SK-N-SH (cell line): ENCODE results near the gene MCAM. TPM values are rescaled to one million over a fixed set of nuclear protein-coding genes. Genes with fewer than 3 reads are reported as not detected.

Source experiments
- CTCF ChIA-PET: fragments of 300-600, 350-600 bp; formaldehyde crosslinking; extraction: SDS; loops from one replicate; lab custom pipeline; 2021; lab: Yijun Ruan, JAX
- POLR2A ChIA-PET: fragments of 350-600 bp; sonication (Branson Sonifier 250); formaldehyde crosslinking; extraction: SDS; loops from one replicate; lab custom pipeline; 2020; ENCODE audit warnings: antibody characterized with exemption, inconsistent platforms; lab: Yijun Ruan, JAX
- DNase-seq: peaks from one replicate; pipeline ENCODE4 v3.0.0; 2012
- H2AFZ ChIP-seq: fragments of 200-600 bp; sonication (generic); 2 replicates; pipeline ENCODE4 v1.8.1; 2016; ENCODE audit warnings: antibody characterized with exemption, mild to moderate bottlenecking, low read depth
- H3F3A ChIP-seq: fragments of 200-600 bp; sonication (generic); replicated peaks from 2 replicates; pipeline ENCODE3; 2016; ENCODE audit warnings: antibody characterized with exemption, mild to moderate bottlenecking; ENCODE audit not compliant: insufficient read depth
- H3K27ac ChIP-seq, 2 experiments: fragments of 200-500 bp in 1 of 2; fragments of 200-600 bp in 1 of 2; sonication (Bioruptor generic) in 1 of 2; sonication (generic), shearing (Covaris generic) in 1 of 2; 2 replicates each; pipeline versions ENCODE4 v1.5.1 to v1.6.1; 2014 to 2016; ENCODE audit warnings: low read depth in 2 of 2, inconsistent platforms in 1 of 2, low read length in 1 of 2, mild to moderate bottlenecking in 1 of 2, mixed read lengths in 1 of 2
- H3K27me3 ChIP-seq: fragments of 200-600 bp; sonication (generic), shearing (Covaris generic); 2 replicates; pipeline ENCODE4 v1.6.1; 2016; ENCODE audit warnings: mixed run types; ENCODE audit not compliant: insufficient read depth
- H3K36me3 ChIP-seq, 2 experiments: fragments of 200-500 bp in 1 of 2; fragments of 200-600 bp in 1 of 2; sonication (Bioruptor generic) in 1 of 2; sonication (generic) in 1 of 2; replicated peaks in 1 of 2; 2 replicates each; pipeline versions ENCODE3 to v1.5.1; 2014 to 2016; ENCODE audit warnings: low read length in 1 of 2, mild to moderate bottlenecking in 1 of 2; ENCODE audit not compliant: insufficient read depth in 2 of 2, control insufficient read depth in 1 of 2
- H3K4me1 ChIP-seq, 2 experiments: fragments of 200-500 bp in 1 of 2; fragments of 200-600 bp in 1 of 2; sonication (Bioruptor generic) in 1 of 2; sonication (generic), shearing (Covaris generic) in 1 of 2; 2 replicates each; pipeline versions ENCODE4 v1.5.1 to v1.6.1; 2014 to 2016; ENCODE audit warnings: low read depth in 1 of 2, low read length in 1 of 2, mixed run types in 1 of 2; ENCODE audit not compliant: insufficient read depth in 2 of 2, control insufficient read depth in 1 of 2
- H3K4me2 ChIP-seq: fragments of 200-600 bp; sonication (generic), shearing (Covaris generic); 2 replicates; pipeline ENCODE4 v1.6.1; 2017; ENCODE audit warnings: mixed run types
- H3K4me3 ChIP-seq, 2 experiments: fragments of 200-500 bp in 1 of 2; fragments of 200-600 bp in 1 of 2; sonication (Bioruptor generic) in 1 of 2; sonication (generic), shearing (Covaris generic) in 1 of 2; 2 replicates each; pipeline versions ENCODE4 v1.5.1 to v1.8.1; 2014 to 2016; ENCODE audit warnings: low read depth in 2 of 2, inconsistent platforms in 1 of 2, low read length in 1 of 2, mild to moderate bottlenecking in 1 of 2, mixed read lengths in 1 of 2, moderate library complexity in 1 of 2
- H3K79me2 ChIP-seq: fragments of 200-600 bp; sonication (generic); 2 replicates; pipeline ENCODE4 v1.8.1; 2017; ENCODE audit warnings: mild to moderate bottlenecking; ENCODE audit not compliant: insufficient read depth
- H3K9ac ChIP-seq: fragments of 200-600 bp; sonication (generic); 2 replicates; pipeline ENCODE4 v1.6.1; 2017; ENCODE audit warnings: mixed run types
- H3K9me2 ChIP-seq: fragments of 200-600 bp; sonication (generic); 2 replicates; pipeline ENCODE4 v1.6.1; 2017; ENCODE audit warnings: mixed run types
- H3K9me3 ChIP-seq: fragments of 200-600 bp; sonication (generic); 2 replicates; pipeline ENCODE4 v1.6.1; 2017; ENCODE audit warnings: mixed run types, mild to moderate bottlenecking, moderate library complexity
- H4K20me1 ChIP-seq: fragments of 200-600 bp; sonication (generic); 2 replicates; pipeline ENCODE4 v1.6.1; 2017; ENCODE audit warnings: mild to moderate bottlenecking, mixed run types; ENCODE audit not compliant: insufficient read depth
- CHD2 ChIP-seq: fragments of 150-350 bp; IDR thresholded peaks from 2 replicates; pipeline ENCODE4 v1.6.1; 2018; ENCODE audit warnings: low read length; ENCODE audit not compliant: partially characterized antibody
- EP300 ChIP-seq, 2 experiments: IDR thresholded peaks; 2 replicates each; pipeline versions ENCODE4 v1.4.0 to v1.6.1; 2012; ENCODE audit warnings: borderline replicate concordance in 1 of 2, low read depth in 1 of 2, low read length in 1 of 2
- EZH2phosphoT487 ChIP-seq: fragments of 200-600 bp; sonication (generic); IDR thresholded peaks from 2 replicates; pipeline ENCODE4 v1.6.1; 2017; ENCODE audit warnings: low read depth, mixed run types, mild to moderate bottlenecking, antibody characterized with exemption, moderate library complexity, borderline replicate concordance
- FOSL2 ChIP-seq: IDR thresholded peaks from 2 replicates; pipeline ENCODE4 v1.4.0; 2012; ENCODE audit warnings: low read depth, mild to moderate bottlenecking, moderate library complexity, borderline replicate concordance
- JUND ChIP-seq: IDR thresholded peaks from 2 replicates; pipeline ENCODE4 v1.4.0; 2012
- MEF2A ChIP-seq: IDR thresholded peaks from 2 replicates; pipeline ENCODE4 v1.4.0; 2012; ENCODE audit warnings: low read depth, borderline replicate concordance
- NRF1 ChIP-seq: IDR thresholded peaks from 2 replicates; pipeline ENCODE4 v1.6.1; 2012; ENCODE audit warnings: low read depth, mild to moderate bottlenecking, low read length
- POLR2AphosphoS5 ChIP-seq: IDR thresholded peaks from 2 replicates; pipeline ENCODE4 v1.6.1; 2012; ENCODE audit warnings: low read depth, low read length
- RCOR1 ChIP-seq: fragments of 150-350 bp; IDR thresholded peaks from 2 replicates; pipeline ENCODE4 v1.6.1; 2017; ENCODE audit warnings: antibody characterized with exemption, low read length
- RXRA ChIP-seq: IDR thresholded peaks from 2 replicates; pipeline ENCODE4 v1.4.0; 2012; ENCODE audit warnings: low read depth, mild to moderate bottlenecking, borderline replicate concordance
- SIN3A ChIP-seq: IDR thresholded peaks from 2 replicates; pipeline ENCODE4 v1.6.1; 2012; ENCODE audit warnings: low read depth, mild to moderate bottlenecking, low read length, moderate library complexity, borderline replicate concordance
- TAF1 ChIP-seq: IDR thresholded peaks from 2 replicates; pipeline ENCODE4 v1.6.1; 2012; ENCODE audit warnings: low read depth, mild to moderate bottlenecking, low read length, moderate library complexity, borderline replicate concordance
- TEAD4 ChIP-seq: IDR thresholded peaks from 2 replicates; pipeline ENCODE4 v1.4.0; 2012; ENCODE audit warnings: mild to moderate bottlenecking, borderline replicate concordance; ENCODE audit not compliant: insufficient read depth
- WGBS: methylation state at CpG from one replicate; pipeline ENCODE4 v1.1.6; 2017; ENCODE audit warnings: low lambda C conversion rate; 5-methylcytosine and 5-hydroxymethylcytosine counted together
- polyA plus RNA-seq, 3 experiments: library from polyadenylated mRNA; depleted of rRNA; stranded (reverse); fragments of >200 nt; gene quantifications; 2 replicates each; pipeline ENCODE4 v1.2.3, GENCODE V29; 2012
- TF ChIP-seq, protein P1 (sequence below): IDR thresholded peaks from 2 replicates; pipeline ENCODE4 v1.6.1; 2012; ENCODE audit warnings: mild to moderate bottlenecking, low read depth, low read length, moderate library complexity
- TF ChIP-seq, protein P2 (sequence below): IDR thresholded peaks from 2 replicates; pipeline ENCODE4 v1.4.0; 2012; ENCODE audit warnings: low read depth
- TF ChIP-seq, protein P3 (sequence below): IDR thresholded peaks from 2 replicates; pipeline ENCODE4; 2012
- TF ChIP-seq, protein P4 (sequence below): IDR thresholded peaks from 2 replicates; pipeline ENCODE4 v1.4.0; 2012; ENCODE audit warnings: low read depth, borderline replicate concordance
- TF ChIP-seq, protein P5 (sequence below): fragments of 150-350 bp; IDR thresholded peaks from 2 replicates; pipeline ENCODE4 v1.6.1; 2017; ENCODE audit warnings: antibody characterized with exemption, low read length, low read depth, borderline replicate concordance

MCAM gene
- polyA plus RNA-seq, 1 of the 3 experiments (the other 2 are of a cell fraction): 22.8 TPM

DNA sequence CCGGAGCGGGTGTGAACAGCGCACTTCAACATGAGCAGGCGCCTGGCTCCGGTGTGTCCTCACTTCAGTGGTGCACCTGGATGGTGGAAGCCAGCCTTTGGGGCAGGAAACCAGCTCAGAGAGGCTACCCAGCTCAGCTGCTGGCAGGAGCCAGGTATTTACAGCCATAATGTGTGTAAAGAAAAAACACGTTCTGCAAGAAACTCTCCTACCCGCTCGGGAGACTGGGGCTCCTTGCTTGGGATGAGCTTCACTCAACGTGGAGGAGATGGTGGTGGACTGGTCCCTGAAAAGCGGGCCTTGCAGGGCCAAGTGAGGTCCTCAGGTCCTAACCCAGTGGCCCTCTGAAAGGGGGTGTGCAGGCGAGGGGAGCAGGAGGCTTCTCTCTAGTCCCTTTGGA is 7.5 kb downstream of the MCAM start (continued):
- TF ChIP-seq, protein P1, sequence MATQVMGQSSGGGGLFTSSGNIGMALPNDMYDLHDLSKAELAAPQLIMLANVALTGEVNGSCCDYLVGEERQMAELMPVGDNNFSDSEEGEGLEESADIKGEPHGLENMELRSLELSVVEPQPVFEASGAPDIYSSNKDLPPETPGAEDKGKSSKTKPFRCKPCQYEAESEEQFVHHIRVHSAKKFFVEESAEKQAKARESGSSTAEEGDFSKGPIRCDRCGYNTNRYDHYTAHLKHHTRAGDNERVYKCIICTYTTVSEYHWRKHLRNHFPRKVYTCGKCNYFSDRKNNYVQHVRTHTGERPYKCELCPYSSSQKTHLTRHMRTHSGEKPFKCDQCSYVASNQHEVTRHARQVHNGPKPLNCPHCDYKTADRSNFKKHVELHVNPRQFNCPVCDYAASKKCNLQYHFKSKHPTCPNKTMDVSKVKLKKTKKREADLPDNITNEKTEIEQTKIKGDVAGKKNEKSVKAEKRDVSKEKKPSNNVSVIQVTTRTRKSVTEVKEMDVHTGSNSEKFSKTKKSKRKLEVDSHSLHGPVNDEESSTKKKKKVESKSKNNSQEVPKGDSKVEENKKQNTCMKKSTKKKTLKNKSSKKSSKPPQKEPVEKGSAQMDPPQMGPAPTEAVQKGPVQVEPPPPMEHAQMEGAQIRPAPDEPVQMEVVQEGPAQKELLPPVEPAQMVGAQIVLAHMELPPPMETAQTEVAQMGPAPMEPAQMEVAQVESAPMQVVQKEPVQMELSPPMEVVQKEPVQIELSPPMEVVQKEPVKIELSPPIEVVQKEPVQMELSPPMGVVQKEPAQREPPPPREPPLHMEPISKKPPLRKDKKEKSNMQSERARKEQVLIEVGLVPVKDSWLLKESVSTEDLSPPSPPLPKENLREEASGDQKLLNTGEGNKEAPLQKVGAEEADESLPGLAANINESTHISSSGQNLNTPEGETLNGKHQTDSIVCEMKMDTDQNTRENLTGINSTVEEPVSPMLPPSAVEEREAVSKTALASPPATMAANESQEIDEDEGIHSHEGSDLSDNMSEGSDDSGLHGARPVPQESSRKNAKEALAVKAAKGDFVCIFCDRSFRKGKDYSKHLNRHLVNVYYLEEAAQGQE: no peak
- TF ChIP-seq MEF2A: no peak
- TF ChIP-seq SIN3A: no peak

DNA sequence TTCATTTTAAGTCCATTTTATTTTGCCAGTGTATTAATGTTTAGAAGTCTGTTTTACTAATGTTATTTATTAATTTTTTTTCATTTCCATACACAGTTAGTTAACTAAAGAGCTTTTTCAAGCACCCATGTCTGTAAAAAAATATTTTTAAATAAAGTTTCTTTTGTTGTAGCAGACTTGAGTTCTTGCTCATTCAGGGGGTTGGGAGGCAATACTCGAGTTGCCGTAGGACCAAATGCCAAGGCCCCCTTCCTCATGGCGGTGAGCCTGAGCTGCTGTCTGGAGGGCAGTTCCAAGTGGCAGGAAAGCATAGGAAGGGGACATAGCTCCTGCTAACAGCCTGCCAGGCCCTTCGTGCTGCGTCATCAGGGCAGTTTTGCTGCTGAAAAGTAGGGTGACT is 9.0 kb downstream of the MCAM start:
- CTCF ChIA-PET: interaction anchor here (0.6 to 2.4 kb wide), 12 partner anchors 9 to 700 kb away, joined by 3 to 11 read pairs (median 3); partner anchors contain the start of genes MCAM and USP2
- POLR2A ChIA-PET: no interaction called here
- peaks cover 12 to 41% of the 10 kb centered on the region in 2 experiments for H3K36me3 ChIP-seq
- TF ChIP-seq EZH2phosphoT487 (no peak), MEF2A (no peak), TAF1 (no peak), JUND (no peak), EP300 (IDR thresholded peaks at IDR 0.05; ENCODE audit: borderline replicate concordance in 1 of 2, low read depth in 1 of 2, low read length in 1 of 2) (no peak), NRF1 (no peak), FOSL2 (no peak), TEAD4 (no peak), POLR2AphosphoS5 (no peak), CHD2 (no peak), RCOR1 (no peak), RXRA (no peak)
- TF ChIP-seq, protein P2, sequence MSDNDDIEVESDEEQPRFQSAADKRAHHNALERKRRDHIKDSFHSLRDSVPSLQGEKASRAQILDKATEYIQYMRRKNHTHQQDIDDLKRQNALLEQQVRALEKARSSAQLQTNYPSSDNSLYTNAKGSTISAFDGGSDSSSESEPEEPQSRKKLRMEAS: no peak
- TF ChIP-seq, protein P1: no peak
- TF ChIP-seq, protein P3, sequence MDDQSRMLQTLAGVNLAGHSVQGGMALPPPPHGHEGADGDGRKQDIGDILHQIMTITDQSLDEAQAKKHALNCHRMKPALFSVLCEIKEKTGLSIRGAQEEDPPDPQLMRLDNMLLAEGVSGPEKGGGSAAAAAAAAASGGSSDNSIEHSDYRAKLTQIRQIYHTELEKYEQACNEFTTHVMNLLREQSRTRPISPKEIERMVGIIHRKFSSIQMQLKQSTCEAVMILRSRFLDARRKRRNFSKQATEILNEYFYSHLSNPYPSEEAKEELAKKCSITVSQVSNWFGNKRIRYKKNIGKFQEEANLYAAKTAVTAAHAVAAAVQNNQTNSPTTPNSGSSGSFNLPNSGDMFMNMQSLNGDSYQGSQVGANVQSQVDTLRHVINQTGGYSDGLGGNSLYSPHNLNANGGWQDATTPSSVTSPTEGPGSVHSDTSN: no peak
- TF ChIP-seq, protein P4, sequence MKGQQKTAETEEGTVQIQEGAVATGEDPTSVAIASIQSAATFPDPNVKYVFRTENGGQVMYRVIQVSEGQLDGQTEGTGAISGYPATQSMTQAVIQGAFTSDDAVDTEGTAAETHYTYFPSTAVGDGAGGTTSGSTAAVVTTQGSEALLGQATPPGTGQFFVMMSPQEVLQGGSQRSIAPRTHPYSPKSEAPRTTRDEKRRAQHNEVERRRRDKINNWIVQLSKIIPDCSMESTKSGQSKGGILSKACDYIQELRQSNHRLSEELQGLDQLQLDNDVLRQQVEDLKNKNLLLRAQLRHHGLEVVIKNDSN: no peak
- TF ChIP-seq, protein P5, sequence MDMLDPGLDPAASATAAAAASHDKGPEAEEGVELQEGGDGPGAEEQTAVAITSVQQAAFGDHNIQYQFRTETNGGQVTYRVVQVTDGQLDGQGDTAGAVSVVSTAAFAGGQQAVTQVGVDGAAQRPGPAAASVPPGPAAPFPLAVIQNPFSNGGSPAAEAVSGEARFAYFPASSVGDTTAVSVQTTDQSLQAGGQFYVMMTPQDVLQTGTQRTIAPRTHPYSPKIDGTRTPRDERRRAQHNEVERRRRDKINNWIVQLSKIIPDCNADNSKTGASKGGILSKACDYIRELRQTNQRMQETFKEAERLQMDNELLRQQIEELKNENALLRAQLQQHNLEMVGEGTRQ: no peak

More for the DNA sequence above, 9.0 kb downstream of the MCAM start:
- Histone ChIP-seq H3K4me3 (no peak overlapping the region), H3K27ac (no peak overlapping the region), H3K9me3 (no peaks in the 10 kb centered on the region), H4K20me1 (no peaks in the 10 kb centered on the region), H3K9ac (no peak overlapping the region), H3F3A (peaks cover 16% of the 10 kb centered on the region), H3K4me1 (no peaks in the 10 kb centered on the region), H3K27me3 (no peaks in the 10 kb centered on the region), H3K4me2 (no peak overlapping the region), H3K9me2 (no peaks in the 10 kb centered on the region), H3K79me2 (no peaks in the 10 kb centered on the region), H2AFZ (no peak overlapping the region)
- DNase-seq: no peak
- 90% methylated on average over 5 of the region's 5 CpGs for WGBS
